Activated CD8-positive, alpha-beta T cell treated with anti-CD3 and anti-CD28 coated beads for 36 hours (primary cell): ENCODE results near the gene LAIR1. TPM values are rescaled to one million over a fixed set of nuclear protein-coding genes. Genes with fewer than 3 reads are reported as not detected.
"Not testable (repeated sequence)": the region's sequence is repeated elsewhere in the genome, so short reads cannot be mapped to it uniquely, and the experiment has no call there.

Experiments used
- ATAC-seq: fragments of 200-7000 bp; cut with Tn5 transposase; one replicate; pipeline ENCODE4 v1.10.0; 2021; ENCODE audit warnings: mild to moderate bottlenecking, moderate library complexity
- CTCF ChIA-PET: fragments of 350-600 bp; sonication (Branson Sonifier 250); formaldehyde crosslinking; loops from one replicate; lab custom pipeline; 2021; ENCODE audit warnings: antibody characterized with exemption; lab: Charles Lee
- POLR2A ChIA-PET: fragments of 350-600 bp; sonication (Branson Sonifier 250); formaldehyde crosslinking; loops from one replicate; lab custom pipeline; 2021; ENCODE audit warnings: antibody characterized with exemption; lab: Charles Lee
- DNase-seq: peaks from one replicate; pipeline ENCODE4 v3.0.0-alpha.2; 2020
- H3K27ac Mint-ChIP-seq: one replicate; pipeline ENCODE4 v1.8.0; 2021; ENCODE audit warnings: mild to moderate bottlenecking, mixed read lengths
- H3K27me3 Mint-ChIP-seq: one replicate; pipeline ENCODE4 v1.8.0; 2021; ENCODE audit warnings: mixed read lengths
- H3K36me3 Mint-ChIP-seq: one replicate; pipeline ENCODE4 v1.8.0; 2021; ENCODE audit warnings: low read depth, mixed read lengths
- H3K4me1 Mint-ChIP-seq: one replicate; pipeline ENCODE4 v1.8.0; 2021; ENCODE audit warnings: low read depth, mixed read lengths
- H3K4me3 Mint-ChIP-seq: one replicate; pipeline ENCODE4 v1.8.0; 2021; ENCODE audit warnings: mild to moderate bottlenecking, moderate library complexity, mixed read lengths
- H3K9me3 Mint-ChIP-seq: one replicate; pipeline ENCODE4 v1.8.0; 2021; ENCODE audit warnings: mixed read lengths
- CTCF ChIP-seq: fragments of 200-600 bp; IDR thresholded peaks from one replicate; pipeline ENCODE4 v1.8.0; 2022; ENCODE audit warnings: antibody characterized with exemption, mild to moderate bottlenecking
- intact Hi-C: fragments of 100-400 bp; cut with micrococcal nuclease; formaldehyde crosslinking; loops from one replicate; pipeline ENCODE4 v1.10.0; 2022
- total RNA-seq, 2 experiments: library from RNA; stranded (reverse); gene quantifications; one replicate each; pipeline ENCODE4 v1.2.3, GENCODE V29; 2021

Gene LAIR1
- total RNA-seq, 2 experiments from 2014 or later: 11.3 TPM

- intact Hi-C loops: loop anchor here (1.0 kb wide), 1 partner anchor 65 kb away; no protein-coding TSS in a partner anchor
- DNase-seq (no peak), ATAC-seq (no peak)
- no peak for TF ChIP-seq CTCF
- Mint-ChIP-seq H3K36me3 (peaks cover 3% of the 10 kb centered on the region), H3K27ac (no peak overlapping the region), H3K4me3 (no peak overlapping the region), H3K9me3 (peaks cover 8% of the 10 kb centered on the region), H3K27me3 (peaks cover 10% of the 10 kb centered on the region), H3K4me1 (peaks cover 16% of the 10 kb centered on the region)
- POLR2A ChIA-PET: interaction anchor here (0.9 kb wide), 1 partner anchor 63 kb away, joined by 3 read pairs; no protein-coding TSS in a partner anchor
- CTCF ChIA-PET: interaction anchor here (1.8 to 8.2 kb wide), 3 partner anchors 53 to 82 kb away, joined by 4 to 147 read pairs (median 4); no protein-coding TSS in a partner anchor
These were observed 39.1 kb downstream of the LAIR1 start for GRCh38 chr19:54325631-54326030.

- POLR2A ChIA-PET: interaction anchor here (0.9 kb wide), 1 partner anchor 63 kb away, joined by 3 read pairs; no protein-coding TSS in a partner anchor
These were observed 39.5 kb downstream of the LAIR1 start for GRCh38 chr19:54325194-54325621.

DNA sequence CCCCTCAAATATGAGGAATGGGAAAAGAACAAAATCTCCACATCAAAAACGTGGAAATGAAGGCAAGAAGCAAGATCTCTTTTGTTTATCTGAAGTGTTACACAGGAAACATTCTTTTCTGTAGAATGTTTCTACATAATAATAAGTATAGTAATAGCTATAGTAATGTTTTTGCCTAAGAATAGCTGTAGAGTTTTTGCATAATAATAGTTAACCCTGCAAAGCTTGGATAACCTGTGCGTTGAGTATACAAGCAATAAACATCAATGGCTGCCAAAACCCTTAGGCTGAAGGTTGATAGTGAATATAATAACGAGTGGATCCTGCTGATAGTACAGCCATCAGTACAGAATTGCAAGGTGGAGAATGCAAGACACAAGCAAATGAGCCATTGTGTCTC lies 40.7 kb downstream of the LAIR1 start:
- Mint-ChIP-seq H3K9me3 (peaks cover 8% of the 10 kb centered on the region), H3K27me3 (peaks cover 14% of the 10 kb centered on the region), H3K4me3 (no peak overlapping the region), H3K4me1 (peaks cover 16% of the 10 kb centered on the region), H3K27ac (no peak overlapping the region), H3K36me3 (peaks cover 3% of the 10 kb centered on the region)
- POLR2A ChIA-PET: no interaction called here
- ATAC-seq (no peak), DNase-seq (no peak)
- TF ChIP-seq CTCF: no peak
- intact Hi-C loops: no loop called here
- CTCF ChIA-PET: interaction anchor here (0.7 to 8.2 kb wide), 22 partner anchors 9 to 106 kb away, joined by 3 to 147 read pairs (median 4); partner anchors contain the start of genes LAIR1, LILRA4, LILRA5 and TTYH1

More at GRCh38 chr19:54325194-54325621, 39.5 kb downstream of the LAIR1 start:
- peaks cover 12% of the 10 kb centered on the region for H3K27me3 Mint-ChIP-seq
- DNase-seq: peak; percentile 60
- intact Hi-C loops: loop anchor here (1.0 kb wide), 1 partner anchor 65 kb away; no protein-coding TSS in a partner anchor
- H3K4me3 Mint-ChIP-seq: no peak overlapping the region
- no peak overlapping the region for H3K27ac Mint-ChIP-seq
- ATAC-seq: peak; percentile 79
- H3K4me1 Mint-ChIP-seq: peaks cover 16% of the 10 kb centered on the region
- H3K36me3 Mint-ChIP-seq: peaks cover 3% of the 10 kb centered on the region
- TF ChIP-seq CTCF: peak; percentile 97
- CTCF ChIA-PET: interaction anchor here (0.8 to 8.2 kb wide), 16 partner anchors 8 to 105 kb away, joined by 3 to 147 read pairs (median 5); partner anchors contain the start of genes LAIR1, LILRA4, LILRA5 and TTYH1
- H3K9me3 Mint-ChIP-seq: peaks cover 8% of the 10 kb centered on the region

DNA sequence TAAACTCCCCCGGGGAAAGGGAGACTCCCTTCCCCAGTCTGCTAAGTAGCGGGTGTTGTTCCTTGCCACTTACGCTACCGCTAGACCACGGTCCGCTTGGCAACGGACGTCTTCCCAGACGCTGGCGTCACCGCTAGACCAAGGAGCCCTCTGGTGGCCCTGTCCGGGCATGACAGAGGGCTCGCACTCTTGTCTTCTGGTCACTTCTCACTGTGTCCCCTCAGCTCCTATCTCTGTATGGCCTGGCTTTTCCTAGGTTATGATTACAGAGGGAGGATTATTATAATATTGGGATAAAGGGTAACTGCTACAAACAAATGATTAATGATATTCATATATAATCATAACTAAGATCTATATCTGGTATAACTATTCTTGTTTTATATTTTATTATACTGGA lies 41.8 kb downstream of the LAIR1 start:
- H3K9me3 Mint-ChIP-seq, H3K4me1 Mint-ChIP-seq, ATAC-seq, H3K36me3 Mint-ChIP-seq, DNase-seq, intact Hi-C loops, H3K27ac Mint-ChIP-seq, POLR2A ChIA-PET, H3K4me3 Mint-ChIP-seq: not testable (repeated sequence)
- CTCF ChIA-PET: interaction anchor here (2.1 to 8.2 kb wide), 2 partner anchors 32 to 68 kb away, joined by 12 to 147 read pairs; no protein-coding TSS in a partner anchor
- peaks cover 14% of the 10 kb centered on the region for H3K27me3 Mint-ChIP-seq
- TF ChIP-seq CTCF: peak; percentile 12

DNA sequence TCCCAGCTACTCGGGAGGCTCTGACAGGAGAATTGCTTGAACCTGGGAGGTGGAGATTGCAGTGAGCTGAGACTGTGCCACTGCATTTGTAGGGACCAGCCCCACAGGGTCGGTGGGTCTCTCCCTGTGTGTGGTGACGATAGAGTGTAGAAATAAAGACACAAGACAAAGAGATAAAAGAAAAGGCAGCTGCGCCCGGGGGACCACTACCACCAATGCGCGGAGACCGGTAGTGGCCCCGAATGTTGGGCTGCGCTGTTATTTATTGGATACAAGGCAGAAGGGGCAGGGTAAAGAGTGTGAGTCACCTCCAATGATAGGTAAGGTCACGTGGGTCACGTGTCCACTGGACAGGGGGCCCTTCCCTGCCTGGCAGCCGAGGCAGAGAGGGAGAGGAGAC lies 42.4 kb downstream of the LAIR1 start:
- DNase-seq, POLR2A ChIA-PET, H3K36me3 Mint-ChIP-seq, H3K4me3 Mint-ChIP-seq, H3K4me1 Mint-ChIP-seq, H3K27ac Mint-ChIP-seq, H3K9me3 Mint-ChIP-seq, intact Hi-C loops, ATAC-seq: not testable (repeated sequence)
- peaks cover 14% of the 10 kb centered on the region for H3K27me3 Mint-ChIP-seq
- CTCF ChIA-PET: interaction anchor here (1.4 to 8.2 kb wide), 2 partner anchors 57 to 69 kb away, joined by 5 to 147 read pairs; no protein-coding TSS in a partner anchor
